Sciatic nerve (tissue), 2 donors: ENCODE measurements around the gene MICAL2. TPM values are rescaled to one million over a fixed set of nuclear protein-coding genes. Genes with fewer than 3 reads are reported as not detected.
"Not testable (repeated sequence)": the region's sequence is repeated elsewhere in the genome, so short reads cannot be mapped to it uniquely, and the experiment has no call there.

Source experiments
- ATAC-seq: fragments of 200-7000 bp; cut with Tn5 transposase; one replicate; pipeline ENCODE4 v1.9.1; 2020; ENCODE audit warnings: mild to moderate bottlenecking, moderate library complexity
- DNase-seq: peaks from one replicate; pipeline ENCODE4 v3.0.0-alpha.2; 2020; ENCODE audit warnings: low spot score
- intact Hi-C: fragments of 100-400 bp; cut with DNase I; formaldehyde crosslinking; loops from one replicate; pipeline ENCODE4 v1.14.2; 2022
- total RNA-seq: library from RNA; stranded (reverse); fragmentation: NEBNext Ultra II Directional; extraction: Animal tissue kit (Norgen Biotek cat#: 25700); gene quantifications from one replicate; pipeline ENCODE4 v1.2.1, GENCODE V29; 2021
- donor health status: DM: no; HTN: no; CAD: no.
- donor health status: DM: no; HTN: no; CAD: no.

Gene MICAL2
- total RNA-seq, 1 donor from 2014 or later: 92.4 TPM

GRCh38 chr11:12143461-12144258 lies 33.3 kb downstream of the MICAL2 start:
- no peak for DNase-seq
- intact Hi-C loops: no loop called here
- ATAC-seq: peak; percentile 38

GRCh38 chr11:12144330-12145174 lies 34.2 kb downstream of the MICAL2 start:
- intact Hi-C loops: no loop called here
- DNase-seq (no peak), ATAC-seq (peak; percentile 30)

GRCh38 chr11:12146678-12147077 lies 36.3 kb downstream of the MICAL2 start:
- DNase-seq: not testable (repeated sequence)

GRCh38 chr11:12147827-12148226 lies 37.4 kb downstream of the MICAL2 start:
- DNase-seq: no peak
- intact Hi-C loops: no loop called here
- ATAC-seq: no peak

More at GRCh38 chr11:12146678-12147077, 36.3 kb downstream of the MICAL2 start:
- ATAC-seq, intact Hi-C loops: not testable (repeated sequence)

- no peak for DNase-seq
- intact Hi-C loops: no loop called here
- ATAC-seq: no peak
Measured at GRCh38 chr11:12148466-12148865, 38.1 kb downstream of the MICAL2 start.

- ATAC-seq (no peak), DNase-seq (no peak)
- intact Hi-C loops: no loop called here
Measured at GRCh38 chr11:12148882-12149281, 38.5 kb downstream of the MICAL2 start.

GRCh38 chr11:12149672-12150225 lies 39.4 kb downstream of the MICAL2 start:
- DNase-seq (no peak), ATAC-seq (peak; percentile 29)
- intact Hi-C loops: no loop called here

GRCh38 chr11:12150831-12151382 lies 40.5 kb downstream of the MICAL2 start:
- ATAC-seq (no peak), DNase-seq (no peak)
- intact Hi-C loops: no loop called here

- intact Hi-C loops: no loop called here
- ATAC-seq (no peak), DNase-seq (no peak)
Measured at GRCh38 chr11:12152321-12152720, 41.9 kb downstream of the MICAL2 start.

GRCh38 chr11:12154871-12155668 lies 44.7 kb downstream of the MICAL2 start:
- no peak for DNase-seq
- intact Hi-C loops: no loop called here
- no peak for ATAC-seq

GRCh38 chr11:12155696-12156095 lies 45.3 kb downstream of the MICAL2 start:
- ATAC-seq (no peak), DNase-seq (no peak)
- intact Hi-C loops: no loop called here

GRCh38 chr11:12156301-12157140 lies 46.1 kb downstream of the MICAL2 start:
- intact Hi-C loops: no loop called here
- no peak for DNase-seq
- ATAC-seq: no peak

- intact Hi-C loops: no loop called here
- ATAC-seq (peak; percentile 44), DNase-seq (no peak)
Measured at GRCh38 chr11:12157241-12157661, 46.9 kb downstream of the MICAL2 start.

GRCh38 chr11:12158909-12159308 lies 48.5 kb downstream of the MICAL2 start:
- intact Hi-C loops: no loop called here
- ATAC-seq (no peak), DNase-seq (no peak)

- peak; percentile 65 for ATAC-seq
- no peak for DNase-seq
- intact Hi-C loops: no loop called here
Measured at GRCh38 chr11:12159351-12160099, 49.1 kb downstream of the MICAL2 start.

- DNase-seq: no peak
- intact Hi-C loops: no loop called here
- ATAC-seq: no peak
Measured at GRCh38 chr11:12160231-12160630, 49.8 kb downstream of the MICAL2 start.

- intact Hi-C loops: no loop called here
- peak; percentile 51 for ATAC-seq
- DNase-seq: no peak
Measured at GRCh38 chr11:12160680-12161079, 50.3 kb downstream of the MICAL2 start.
